ENCODE measurements around the gene NSG1.

GRCh38 chr4:4462970-4463369, 76.1 kb downstream of the NSG1 start:
- TF ChIP-seq EZH2 (IDR thresholded peaks at IDR 0.05; ENCODE audit: low read depth): no peak
- TF ChIP-seq CTCF (conservative IDR thresholded peaks at IDR 0.05): no peak
